ENCODE measurements around the gene ZNF414. TPM values are rescaled to one million over a fixed set of nuclear protein-coding genes. Genes with fewer than 3 reads are reported as not detected.

ZNF414 gene
- polyA plus RNA-seq, 2 of the 4 experiments (the other 2 are of a cell fraction): 2.8 to 22.1 TPM

DNA sequence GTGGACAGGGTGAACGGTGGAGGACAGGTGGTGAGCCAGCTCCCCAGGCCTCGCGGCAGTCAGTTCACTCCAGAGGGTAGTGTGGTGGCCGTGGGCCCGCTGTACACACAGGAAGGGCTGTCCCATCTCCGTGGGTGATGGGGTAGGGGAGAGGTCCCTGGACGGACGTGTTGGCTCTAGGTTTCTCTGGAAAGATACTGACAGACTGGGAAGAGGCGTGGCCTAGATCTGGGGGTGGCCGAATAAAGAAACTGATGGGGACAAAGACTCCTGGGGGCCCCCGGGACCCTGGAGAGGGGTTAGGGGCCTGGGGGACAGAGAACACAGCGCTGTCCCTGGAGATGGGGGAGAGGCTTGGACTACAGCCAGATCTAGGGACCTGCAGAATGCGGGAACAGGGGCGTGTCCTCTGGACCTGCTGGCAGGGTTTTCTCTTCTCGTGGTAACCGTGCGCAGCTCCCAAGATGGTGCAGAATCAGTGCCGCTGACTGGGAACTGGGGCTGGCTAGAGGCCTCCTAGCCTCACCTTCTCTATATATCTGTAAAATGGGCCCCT, 7.5 kb downstream of the ZNF414 start:
- CTCF ChIA-PET: interaction anchor here (0.7 to 3.7 kb wide), 23 partner anchors 11 to 237 kb away, joined by 3 to 26 read pairs (median 5); partner anchors contain the start of gene MARCHF2
- POLR2A ChIA-PET: interaction anchor here (0.7 to 1.5 kb wide), 3 partner anchors 7 to 93 kb away, joined by 4 to 14 read pairs (median 5); partner anchors contain the start of genes MARCHF2 and ZNF414
- Histone ChIP-seq H3K27ac (peak overlapping the region; percentile 87 to 99), H3K4me2 (peak overlapping the region; percentile 92), H3K4me3 (peak overlapping the region; percentile 61), H3K4me1 (peaks cover 10% of the 10 kb centered on the region; the same call in 2 of the 3 replicates), H3K9me3 (no peaks in the 10 kb centered on the region)
- no peak for FAIRE-seq
- 57% methylated on average over 10 of the region's 18 CpGs for WGBS (ENCODE audit: missing lambda C conversion rate)
- DNase-seq (ENCODE audit: low read depth in 1 of 2, low spot score in 1 of 2): peak in 1 of 2 experiments; percentile 43
- peak; percentile 75 to 76 for ATAC-seq
- TF ChIP-seq, protein P1, sequence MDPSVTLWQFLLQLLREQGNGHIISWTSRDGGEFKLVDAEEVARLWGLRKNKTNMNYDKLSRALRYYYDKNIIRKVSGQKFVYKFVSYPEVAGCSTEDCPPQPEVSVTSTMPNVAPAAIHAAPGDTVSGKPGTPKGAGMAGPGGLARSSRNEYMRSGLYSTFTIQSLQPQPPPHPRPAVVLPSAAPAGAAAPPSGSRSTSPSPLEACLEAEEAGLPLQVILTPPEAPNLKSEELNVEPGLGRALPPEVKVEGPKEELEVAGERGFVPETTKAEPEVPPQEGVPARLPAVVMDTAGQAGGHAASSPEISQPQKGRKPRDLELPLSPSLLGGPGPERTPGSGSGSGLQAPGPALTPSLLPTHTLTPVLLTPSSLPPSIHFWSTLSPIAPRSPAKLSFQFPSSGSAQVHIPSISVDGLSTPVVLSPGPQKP (IDR thresholded peaks at IDR 0.05; ENCODE audit: low read depth, low read length): no peak
- TF ChIP-seq, protein P2, sequence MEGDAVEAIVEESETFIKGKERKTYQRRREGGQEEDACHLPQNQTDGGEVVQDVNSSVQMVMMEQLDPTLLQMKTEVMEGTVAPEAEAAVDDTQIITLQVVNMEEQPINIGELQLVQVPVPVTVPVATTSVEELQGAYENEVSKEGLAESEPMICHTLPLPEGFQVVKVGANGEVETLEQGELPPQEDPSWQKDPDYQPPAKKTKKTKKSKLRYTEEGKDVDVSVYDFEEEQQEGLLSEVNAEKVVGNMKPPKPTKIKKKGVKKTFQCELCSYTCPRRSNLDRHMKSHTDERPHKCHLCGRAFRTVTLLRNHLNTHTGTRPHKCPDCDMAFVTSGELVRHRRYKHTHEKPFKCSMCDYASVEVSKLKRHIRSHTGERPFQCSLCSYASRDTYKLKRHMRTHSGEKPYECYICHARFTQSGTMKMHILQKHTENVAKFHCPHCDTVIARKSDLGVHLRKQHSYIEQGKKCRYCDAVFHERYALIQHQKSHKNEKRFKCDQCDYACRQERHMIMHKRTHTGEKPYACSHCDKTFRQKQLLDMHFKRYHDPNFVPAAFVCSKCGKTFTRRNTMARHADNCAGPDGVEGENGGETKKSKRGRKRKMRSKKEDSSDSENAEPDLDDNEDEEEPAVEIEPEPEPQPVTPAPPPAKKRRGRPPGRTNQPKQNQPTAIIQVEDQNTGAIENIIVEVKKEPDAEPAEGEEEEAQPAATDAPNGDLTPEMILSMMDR (IDR thresholded peaks at IDR 0.05): peak; percentile 5; the same call in 2 of the 3 replicates

DNA sequence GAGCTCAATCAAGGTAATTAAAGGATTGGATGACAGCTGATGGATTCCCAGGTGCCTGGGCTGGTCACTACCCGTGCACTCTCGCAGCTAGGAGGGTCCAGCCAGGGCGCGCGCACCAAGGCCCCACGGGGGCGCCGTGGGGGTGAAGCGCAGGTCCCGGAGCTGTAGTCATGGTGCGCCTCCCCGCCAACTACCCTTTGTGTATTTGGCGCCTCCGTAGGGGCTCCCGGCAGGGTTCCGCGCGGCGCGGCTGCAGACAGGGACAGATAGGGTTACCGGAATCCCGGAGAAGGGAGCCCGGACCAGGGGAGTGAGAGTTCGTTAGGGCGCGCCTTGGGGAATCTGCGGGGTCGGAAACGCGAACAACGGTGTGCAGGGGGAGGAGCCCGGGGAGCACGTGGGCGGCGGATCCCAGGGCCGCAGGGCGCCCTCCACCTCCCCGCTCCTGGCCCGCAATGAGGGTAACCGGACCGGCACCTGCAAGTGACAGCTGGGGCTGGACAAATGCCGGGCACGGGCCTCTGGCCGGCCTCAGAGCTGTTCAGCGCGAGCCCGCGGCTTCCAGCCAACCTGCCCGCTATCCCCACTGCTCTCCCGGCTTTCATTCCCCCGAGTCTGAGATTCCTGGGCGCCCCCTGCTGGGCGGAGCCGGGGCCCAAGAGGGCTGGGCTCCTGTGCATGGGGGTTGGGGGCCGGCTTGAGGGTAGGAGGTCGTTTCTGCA, 8.1 kb downstream of the ZNF414 start:
- peak; percentile 71 to 81 for DNase-seq (ENCODE audit: low read depth in 1 of 2, low spot score in 1 of 2)
- no peak for FAIRE-seq
- TF ChIP-seq, protein P3, sequence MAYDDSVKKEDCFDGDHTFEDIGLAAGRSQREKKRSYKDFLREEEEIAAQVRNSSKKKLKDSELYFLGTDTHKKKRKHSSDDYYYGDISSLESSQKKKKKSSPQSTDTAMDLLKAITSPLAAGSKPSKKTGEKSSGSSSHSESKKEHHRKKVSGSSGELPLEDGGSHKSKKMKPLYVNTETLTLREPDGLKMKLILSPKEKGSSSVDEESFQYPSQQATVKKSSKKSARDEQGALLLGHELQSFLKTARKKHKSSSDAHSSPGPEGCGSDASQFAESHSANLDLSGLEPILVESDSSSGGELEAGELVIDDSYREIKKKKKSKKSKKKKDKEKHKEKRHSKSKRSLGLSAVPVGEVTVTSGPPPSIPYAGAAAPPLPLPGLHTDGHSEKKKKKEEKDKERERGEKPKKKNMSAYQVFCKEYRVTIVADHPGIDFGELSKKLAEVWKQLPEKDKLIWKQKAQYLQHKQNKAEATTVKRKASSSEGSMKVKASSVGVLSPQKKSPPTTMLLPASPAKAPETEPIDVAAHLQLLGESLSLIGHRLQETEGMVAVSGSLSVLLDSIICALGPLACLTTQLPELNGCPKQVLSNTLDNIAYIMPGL (CRISPR knock-in tag; IDR thresholded peaks at IDR 0.05; ENCODE audit: borderline replicate concordance): peak; percentile 64; the same call in 1 of the 2 replicates
- TF ChIP-seq, protein P4, sequence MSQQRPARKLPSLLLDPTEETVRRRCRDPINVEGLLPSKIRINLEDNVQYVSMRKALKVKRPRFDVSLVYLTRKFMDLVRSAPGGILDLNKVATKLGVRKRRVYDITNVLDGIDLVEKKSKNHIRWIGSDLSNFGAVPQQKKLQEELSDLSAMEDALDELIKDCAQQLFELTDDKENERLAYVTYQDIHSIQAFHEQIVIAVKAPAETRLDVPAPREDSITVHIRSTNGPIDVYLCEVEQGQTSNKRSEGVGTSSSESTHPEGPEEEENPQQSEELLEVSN (IDR thresholded peaks at IDR 0.05; ENCODE audit: borderline replicate concordance, low read depth): peak; percentile 75
- TF ChIP-seq, protein P5, sequence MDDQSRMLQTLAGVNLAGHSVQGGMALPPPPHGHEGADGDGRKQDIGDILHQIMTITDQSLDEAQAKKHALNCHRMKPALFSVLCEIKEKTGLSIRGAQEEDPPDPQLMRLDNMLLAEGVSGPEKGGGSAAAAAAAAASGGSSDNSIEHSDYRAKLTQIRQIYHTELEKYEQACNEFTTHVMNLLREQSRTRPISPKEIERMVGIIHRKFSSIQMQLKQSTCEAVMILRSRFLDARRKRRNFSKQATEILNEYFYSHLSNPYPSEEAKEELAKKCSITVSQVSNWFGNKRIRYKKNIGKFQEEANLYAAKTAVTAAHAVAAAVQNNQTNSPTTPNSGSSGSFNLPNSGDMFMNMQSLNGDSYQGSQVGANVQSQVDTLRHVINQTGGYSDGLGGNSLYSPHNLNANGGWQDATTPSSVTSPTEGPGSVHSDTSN (IDR thresholded peaks at IDR 0.05): peak; percentile 27; the same call in 1 of the 2 replicates
- no peak for TF ChIP-seq CBX2 (IDR thresholded peaks at IDR 0.05; ENCODE audit: borderline replicate concordance, low read depth)
- TF ChIP-seq, protein P6, sequence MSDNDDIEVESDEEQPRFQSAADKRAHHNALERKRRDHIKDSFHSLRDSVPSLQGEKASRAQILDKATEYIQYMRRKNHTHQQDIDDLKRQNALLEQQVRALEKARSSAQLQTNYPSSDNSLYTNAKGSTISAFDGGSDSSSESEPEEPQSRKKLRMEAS (IDR thresholded peaks at IDR 0.05): peak; percentile 94
- no peak for TF ChIP-seq EP300 (IDR thresholded peaks at IDR 0.05)
- TF ChIP-seq, protein P7, sequence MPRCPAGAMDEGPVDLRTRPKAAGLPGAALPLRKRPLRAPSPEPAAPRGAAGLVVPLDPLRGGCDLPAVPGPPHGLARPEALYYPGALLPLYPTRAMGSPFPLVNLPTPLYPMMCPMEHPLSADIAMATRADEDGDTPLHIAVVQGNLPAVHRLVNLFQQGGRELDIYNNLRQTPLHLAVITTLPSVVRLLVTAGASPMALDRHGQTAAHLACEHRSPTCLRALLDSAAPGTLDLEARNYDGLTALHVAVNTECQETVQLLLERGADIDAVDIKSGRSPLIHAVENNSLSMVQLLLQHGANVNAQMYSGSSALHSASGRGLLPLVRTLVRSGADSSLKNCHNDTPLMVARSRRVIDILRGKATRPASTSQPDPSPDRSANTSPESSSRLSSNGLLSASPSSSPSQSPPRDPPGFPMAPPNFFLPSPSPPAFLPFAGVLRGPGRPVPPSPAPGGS (IDR thresholded peaks at IDR 0.05): 0 out of 3 replicates have a peak, but pooled peaks have one; percentile 42
- no peak for TF ChIP-seq HOXA7 (CRISPR knock-in tag; IDR thresholded peaks at IDR 0.05)
- TF ChIP-seq TFCP2L1 (CRISPR knock-in tag; IDR thresholded peaks at IDR 0.05): peak; percentile 21; the same call in 1 of the 2 replicates
- TF ChIP-seq, protein P2 (IDR thresholded peaks at IDR 0.05): peak; percentile 73
- no peak for TF ChIP-seq RCOR1 (IDR thresholded peaks at IDR 0.05; ENCODE audit: low read depth, low read length)
- no peak for TF ChIP-seq ZFP36 (IDR thresholded peaks at IDR 0.05; ENCODE audit: borderline replicate concordance, partially characterized antibody)
- TF ChIP-seq NPAS2 (CRISPR knock-in tag; IDR thresholded peaks at IDR 0.05; ENCODE audit: borderline replicate concordance): no peak
- 0 out of 2 replicates have a peak, but pooled peaks have one; percentile 30 for TF ChIP-seq EHF (CRISPR knock-in tag; IDR thresholded peaks at IDR 0.05)
- peak; percentile 33; the same call in 1 of the 2 replicates for TF ChIP-seq HOXB13 (CRISPR knock-in tag; IDR thresholded peaks at IDR 0.05; ENCODE audit: low read depth)
- peak; percentile 81 for TF ChIP-seq SMC3 (IDR thresholded peaks at IDR 0.05)
- peak; percentile 46; the same call in 1 of the 2 replicates for TF ChIP-seq PHF8 (IDR thresholded peaks at IDR 0.05; ENCODE audit: borderline replicate concordance, low read depth)
- TF ChIP-seq, protein P8, sequence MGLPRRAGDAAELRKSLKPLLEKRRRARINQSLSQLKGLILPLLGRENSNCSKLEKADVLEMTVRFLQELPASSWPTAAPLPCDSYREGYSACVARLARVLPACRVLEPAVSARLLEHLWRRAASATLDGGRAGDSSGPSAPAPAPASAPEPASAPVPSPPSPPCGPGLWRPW (IDR thresholded peaks at IDR 0.05): no peak

More for the DNA sequence above, 8.1 kb downstream of the ZNF414 start:
- H3K4me1 ChIP-seq: peaks cover 10% of the 10 kb centered on the region; the same call in 2 of the 3 replicates
- peak; percentile 86 to 91 for ATAC-seq
- no peaks in the 10 kb centered on the region for H3K9me3 ChIP-seq
- peak overlapping the region; percentile 92 for H3K4me2 ChIP-seq
- 3% methylated on average over 35 of the region's 56 CpGs for WGBS (ENCODE audit: missing lambda C conversion rate)
- ChIA-PET POLR2A (interaction anchor here (0.7 to 1.5 kb wide), 3 partner anchors 8 to 93 kb away, joined by 4 to 14 read pairs (median 5); partner anchors contain the start of genes MARCHF2 and ZNF414), CTCF (interaction anchor here (0.6 to 3.7 kb wide), 29 partner anchors 8 to 236 kb away, joined by 3 to 26 read pairs (median 5); partner anchors contain the start of genes MARCHF2 and ZNF414)
- peak overlapping the region; percentile 61 for H3K4me3 ChIP-seq
- H3K27ac ChIP-seq: peak overlapping the region; percentile 87 to 99

Measured in A549 (cell line).